Measurements from ENCODE around the gene ZFHX3. TPM values are rescaled to one million over a fixed set of nuclear protein-coding genes. Genes with fewer than 3 reads are reported as not detected.

The ZFHX3 gene
- total and polyA plus RNA-seq, 9 donors: 5.2 to 12.0 (median 7.5) TPM

DNA sequence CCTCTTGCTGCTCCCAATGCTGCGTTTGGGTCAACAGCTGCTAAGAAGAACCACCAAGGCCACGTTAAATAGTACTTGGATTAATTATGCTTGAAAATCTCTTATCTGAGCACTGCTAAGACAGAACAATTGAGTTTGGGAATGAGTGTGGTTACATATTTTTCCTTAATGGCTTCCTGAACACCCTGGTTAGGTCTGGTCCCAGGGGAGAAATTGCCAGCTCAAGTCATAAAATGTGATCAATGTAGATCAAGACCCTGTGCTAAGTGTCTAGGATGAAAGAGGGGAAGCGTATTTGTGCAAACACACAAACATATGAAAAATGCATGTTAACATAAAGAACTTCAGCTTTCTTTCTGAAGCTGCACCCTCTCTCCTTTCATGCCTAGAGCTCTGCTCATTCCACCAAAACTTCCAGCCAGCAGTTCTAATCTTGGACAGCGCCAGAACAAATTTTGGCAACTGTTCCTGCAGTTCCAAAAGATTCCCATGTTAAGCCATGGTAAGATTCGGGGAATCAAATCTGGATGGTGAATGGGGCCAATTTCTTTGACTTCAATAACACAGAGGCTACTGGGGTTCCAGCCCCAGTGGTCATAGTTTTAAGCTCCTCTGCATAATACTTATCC lies 72.0 kb downstream of the ZFHX3 start:
- Histone ChIP-seq H3K4me1 (ENCODE audit: control insufficient read depth, insufficient read depth, low read length) (peaks cover 7% of the 10 kb centered on the region), H3K36me3 (ENCODE audit: control insufficient read depth, insufficient read depth, low read length) (no peaks in the 10 kb centered on the region), H3K27ac (ENCODE audit: low read length) (no peak overlapping the region), H3K9me3 (replicated peaks; ENCODE audit: control insufficient read depth, low read depth, low read length) (no peaks in the 10 kb centered on the region), H3K4me3 (ENCODE audit: low read length) (no peak overlapping the region), H3K27me3 (ENCODE audit: control insufficient read depth, insufficient read depth, low read length) (no peaks in the 10 kb centered on the region)
- no peak for DNase-seq
- WGBS (ENCODE audit: insufficient coverage): 86% methylated on average over 2 of the region's 5 CpGs

DNA sequence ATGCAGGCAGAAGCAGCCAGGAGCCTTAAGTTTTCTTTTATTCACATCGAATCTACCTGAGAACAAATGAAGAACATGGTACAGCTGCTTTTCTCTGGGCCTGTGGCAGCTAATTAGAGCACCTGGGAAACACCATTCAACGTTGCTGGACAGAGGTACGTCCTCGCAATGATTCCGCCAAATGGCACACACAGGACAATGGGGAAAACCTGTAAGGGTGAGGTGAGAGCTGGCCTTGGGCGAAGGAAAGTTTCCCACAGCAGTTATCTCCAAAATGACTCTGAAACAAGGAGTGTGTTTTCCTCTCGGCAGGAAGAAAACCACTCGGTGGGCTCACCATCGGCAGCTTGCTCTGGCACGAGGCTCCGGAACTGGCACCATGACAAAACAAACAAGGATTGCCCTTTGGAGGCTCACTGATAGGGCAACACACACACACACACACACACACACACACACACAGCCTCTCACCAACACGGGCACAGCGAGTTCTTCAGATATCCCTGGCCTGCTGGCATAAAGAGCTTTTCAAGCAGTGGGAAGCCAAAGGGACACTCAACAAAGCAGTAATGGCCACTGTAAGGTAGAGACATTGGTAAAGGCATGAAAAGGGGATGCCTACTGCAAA lies 73.7 kb downstream of the ZFHX3 start:
- Histone ChIP-seq H3K36me3 (ENCODE audit: control insufficient read depth, insufficient read depth, low read length) (no peaks in the 10 kb centered on the region), H3K4me3 (ENCODE audit: low read length) (no peak overlapping the region), H3K27ac (ENCODE audit: low read length) (no peak overlapping the region), H3K27me3 (ENCODE audit: control insufficient read depth, insufficient read depth, low read length) (no peaks in the 10 kb centered on the region), H3K9me3 (replicated peaks; ENCODE audit: control insufficient read depth, low read depth, low read length) (no peaks in the 10 kb centered on the region), H3K4me1 (ENCODE audit: control insufficient read depth, insufficient read depth, low read length) (peaks cover 10% of the 10 kb centered on the region)
- 89% methylated on average over 5 of the region's 13 CpGs for WGBS (ENCODE audit: insufficient coverage)
- no peak for DNase-seq

DNA sequence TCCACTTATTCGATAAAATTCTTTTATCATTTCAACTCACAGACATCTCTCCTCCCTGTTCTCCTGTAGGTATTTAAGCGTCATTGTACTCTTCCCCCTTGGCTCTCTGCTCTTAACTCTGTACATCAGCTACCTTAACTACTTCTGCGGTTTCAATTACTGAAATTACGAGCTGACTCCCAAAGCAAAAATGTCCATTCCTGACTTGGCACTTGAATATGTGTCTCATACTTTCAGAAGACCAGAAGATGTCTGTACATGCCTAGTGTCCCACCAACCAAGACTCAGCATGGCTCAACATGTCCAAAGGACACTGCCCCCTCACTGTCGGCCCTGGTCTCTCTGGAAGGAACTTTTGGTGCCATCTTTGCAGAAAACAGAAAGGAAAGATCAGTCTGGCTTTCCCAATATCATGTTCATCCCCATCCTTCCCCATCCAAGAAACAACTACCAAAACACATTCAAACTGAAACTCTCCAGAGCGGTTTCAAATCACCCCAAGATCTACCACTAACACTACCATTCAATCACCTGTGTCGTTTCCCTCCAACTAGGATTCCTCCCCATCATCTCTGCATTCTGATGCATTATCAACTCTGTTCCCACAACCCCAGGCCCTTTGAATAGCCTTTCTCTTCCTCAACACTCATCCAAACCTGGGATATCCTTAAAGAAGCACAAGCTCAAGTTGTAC lies 74.9 kb downstream of the ZFHX3 start:
- no peak overlapping the region for H3K4me3 ChIP-seq (ENCODE audit: low read length)
- H3K9me3 ChIP-seq (replicated peaks; ENCODE audit: control insufficient read depth, low read depth, low read length): no peaks in the 10 kb centered on the region
- H3K27me3 ChIP-seq (ENCODE audit: control insufficient read depth, insufficient read depth, low read length): no peaks in the 10 kb centered on the region
- no peak for DNase-seq
- peaks cover 5% of the 10 kb centered on the region for H3K4me1 ChIP-seq (ENCODE audit: control insufficient read depth, insufficient read depth, low read length)
- 90% methylated on average over 7 of the region's 7 CpGs for WGBS (ENCODE audit: insufficient coverage)
- no peak overlapping the region for H3K27ac ChIP-seq (ENCODE audit: low read length)
- no peaks in the 10 kb centered on the region for H3K36me3 ChIP-seq (ENCODE audit: control insufficient read depth, insufficient read depth, low read length)

DNA sequence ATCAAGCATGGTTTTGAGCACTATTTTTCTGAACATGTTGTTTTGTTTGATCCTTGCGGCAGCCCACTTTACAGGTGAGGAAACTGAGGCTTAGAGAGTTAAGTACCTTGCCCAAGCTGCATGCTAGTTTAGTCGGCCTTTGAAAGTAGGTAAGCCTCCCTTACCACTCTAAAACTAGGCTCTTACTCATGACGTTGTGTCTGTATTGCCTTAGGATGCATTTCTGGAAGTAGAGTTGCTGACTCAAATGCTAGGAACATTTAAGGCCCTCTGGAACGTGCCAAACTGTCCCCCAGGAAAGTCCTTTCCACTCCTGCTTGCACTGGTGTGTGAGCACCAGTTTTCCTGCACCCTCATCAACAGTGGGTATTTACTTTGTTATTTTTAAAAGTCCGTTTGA lies 76.6 kb downstream of the ZFHX3 start:
- Histone ChIP-seq H3K27ac (ENCODE audit: low read length) (no peak overlapping the region), H3K27me3 (ENCODE audit: control insufficient read depth, insufficient read depth, low read length) (no peaks in the 10 kb centered on the region), H3K4me3 (ENCODE audit: low read length) (no peak overlapping the region), H3K36me3 (ENCODE audit: control insufficient read depth, insufficient read depth, low read length) (peaks cover 2% of the 10 kb centered on the region), H3K4me1 (ENCODE audit: control insufficient read depth, insufficient read depth, low read length) (peaks cover 5% of the 10 kb centered on the region), H3K9me3 (replicated peaks; ENCODE audit: control insufficient read depth, low read depth, low read length) (no peaks in the 10 kb centered on the region)
- WGBS (ENCODE audit: insufficient coverage): 83% methylated on average over 1 of the region's 5 CpGs
- DNase-seq: no peak

DNA sequence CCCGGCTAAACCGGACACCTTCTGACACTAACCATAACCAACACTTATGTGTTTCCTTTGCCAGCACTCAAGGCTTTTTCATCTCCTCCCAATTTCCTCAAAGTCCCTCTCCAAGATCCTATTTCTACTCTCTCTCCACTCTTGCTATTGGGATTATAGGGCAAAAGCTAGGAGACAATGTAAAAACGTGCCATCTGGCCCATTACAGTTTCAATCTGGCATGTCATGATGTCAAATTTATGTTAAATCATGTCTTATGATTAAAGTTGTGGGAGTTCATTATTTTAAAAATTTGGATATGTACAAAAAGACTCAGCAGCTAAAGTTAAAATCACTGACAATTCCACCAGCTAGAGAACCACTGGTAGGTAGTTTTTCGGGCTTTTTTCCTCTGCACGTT lies 77.3 kb downstream of the ZFHX3 start:
- peaks cover 2% of the 10 kb centered on the region for H3K36me3 ChIP-seq (ENCODE audit: control insufficient read depth, insufficient read depth, low read length)
- 100% methylated on average over 2 of the region's 5 CpGs for WGBS (ENCODE audit: insufficient coverage)
- no peak overlapping the region for H3K27ac ChIP-seq (ENCODE audit: low read length)
- no peaks in the 10 kb centered on the region for H3K9me3 ChIP-seq (replicated peaks; ENCODE audit: control insufficient read depth, low read depth, low read length)
- DNase-seq: no peak
- H3K4me3 ChIP-seq (ENCODE audit: low read length): no peak overlapping the region
- peaks cover 5% of the 10 kb centered on the region for H3K4me1 ChIP-seq (ENCODE audit: control insufficient read depth, insufficient read depth, low read length)
- no peaks in the 10 kb centered on the region for H3K27me3 ChIP-seq (ENCODE audit: control insufficient read depth, insufficient read depth, low read length)

DNA sequence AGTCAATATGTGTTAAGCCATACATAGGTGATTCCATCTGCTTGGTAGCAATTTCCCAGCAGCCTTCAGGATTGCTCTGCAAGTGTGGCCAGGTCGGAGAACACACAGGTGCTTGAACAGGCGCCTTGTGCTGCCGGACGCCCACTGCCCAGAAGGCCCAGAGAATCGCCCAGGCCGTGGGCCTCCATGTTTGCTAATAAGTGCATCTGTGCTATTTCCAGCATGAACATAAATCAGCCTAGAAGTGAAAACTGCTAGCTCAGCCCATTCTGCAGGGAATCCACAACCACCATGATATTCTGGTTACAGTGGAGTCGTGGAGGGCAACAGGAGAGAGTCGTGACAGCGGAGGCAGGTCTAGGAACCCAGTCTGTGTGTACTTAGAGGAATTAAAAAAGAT lies 78.1 kb downstream of the ZFHX3 start:
- Histone ChIP-seq H3K4me3 (ENCODE audit: low read length) (no peak overlapping the region), H3K36me3 (ENCODE audit: control insufficient read depth, insufficient read depth, low read length) (peaks cover 2% of the 10 kb centered on the region), H3K27ac (ENCODE audit: low read length) (no peak overlapping the region), H3K9me3 (replicated peaks; ENCODE audit: control insufficient read depth, low read depth, low read length) (no peaks in the 10 kb centered on the region), H3K4me1 (ENCODE audit: control insufficient read depth, insufficient read depth, low read length) (peaks cover 5% of the 10 kb centered on the region), H3K27me3 (ENCODE audit: control insufficient read depth, insufficient read depth, low read length) (no peaks in the 10 kb centered on the region)
- WGBS (ENCODE audit: insufficient coverage): 68% methylated on average over 6 of the region's 9 CpGs
- no peak for DNase-seq

DNA sequence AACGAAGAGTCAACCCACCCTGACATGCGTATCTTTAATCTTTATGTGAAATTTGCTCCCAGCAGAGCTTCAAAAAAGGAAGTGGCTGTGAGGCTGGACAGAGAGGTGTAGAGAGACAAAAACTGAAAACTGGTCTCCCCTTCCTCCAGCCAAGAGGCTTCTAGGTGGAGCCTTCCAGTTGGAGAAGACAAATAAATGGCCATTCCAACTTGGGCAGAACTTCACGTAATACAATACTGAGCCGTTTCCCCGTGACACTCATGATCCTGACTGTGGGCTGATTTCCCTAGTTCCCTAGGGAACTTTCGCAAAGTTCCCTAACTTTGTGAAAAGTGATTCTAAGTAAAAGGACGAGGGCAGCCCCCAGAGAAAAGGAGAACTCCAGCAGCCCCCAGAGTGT lies 78.8 kb downstream of the ZFHX3 start:
- Histone ChIP-seq H3K36me3 (ENCODE audit: control insufficient read depth, insufficient read depth, low read length) (peaks cover 2% of the 10 kb centered on the region), H3K27me3 (ENCODE audit: control insufficient read depth, insufficient read depth, low read length) (no peaks in the 10 kb centered on the region), H3K4me3 (ENCODE audit: low read length) (no peak overlapping the region), H3K4me1 (ENCODE audit: control insufficient read depth, insufficient read depth, low read length) (peaks cover 5% of the 10 kb centered on the region), H3K9me3 (replicated peaks; ENCODE audit: control insufficient read depth, low read depth, low read length) (no peaks in the 10 kb centered on the region), H3K27ac (ENCODE audit: low read length) (no peak overlapping the region)
- WGBS (ENCODE audit: insufficient coverage): 29% methylated on average over 4 of the region's 7 CpGs
- no peak for DNase-seq

DNA sequence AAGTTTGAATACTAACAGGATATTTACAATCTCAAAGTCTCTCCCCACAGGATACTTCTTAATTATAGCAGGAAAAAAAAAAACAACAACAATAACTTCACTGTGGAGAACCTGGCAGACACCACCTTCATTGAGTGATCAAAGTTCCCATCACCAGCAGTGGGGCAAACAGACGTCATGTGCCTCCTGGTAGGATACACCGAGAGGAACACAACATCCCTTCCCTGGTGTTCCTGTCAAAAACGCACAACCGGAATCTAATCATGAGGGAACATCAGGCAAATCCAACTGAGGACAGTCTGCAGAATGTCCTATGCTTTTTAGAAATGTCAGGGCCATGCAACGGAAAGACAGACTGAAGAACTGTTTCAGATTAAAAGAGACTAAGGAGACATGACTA lies 80.0 kb downstream of the ZFHX3 start:
- Histone ChIP-seq H3K4me1 (ENCODE audit: control insufficient read depth, insufficient read depth, low read length) (peaks cover 5% of the 10 kb centered on the region), H3K9me3 (replicated peaks; ENCODE audit: control insufficient read depth, low read depth, low read length) (no peaks in the 10 kb centered on the region), H3K36me3 (ENCODE audit: control insufficient read depth, insufficient read depth, low read length) (peaks cover 2% of the 10 kb centered on the region), H3K27me3 (ENCODE audit: control insufficient read depth, insufficient read depth, low read length) (no peaks in the 10 kb centered on the region), H3K27ac (ENCODE audit: low read length) (no peak overlapping the region), H3K4me3 (ENCODE audit: low read length) (no peak overlapping the region)
- 92% methylated on average over 4 of the region's 5 CpGs for WGBS (ENCODE audit: insufficient coverage)
- DNase-seq: no peak

DNA sequence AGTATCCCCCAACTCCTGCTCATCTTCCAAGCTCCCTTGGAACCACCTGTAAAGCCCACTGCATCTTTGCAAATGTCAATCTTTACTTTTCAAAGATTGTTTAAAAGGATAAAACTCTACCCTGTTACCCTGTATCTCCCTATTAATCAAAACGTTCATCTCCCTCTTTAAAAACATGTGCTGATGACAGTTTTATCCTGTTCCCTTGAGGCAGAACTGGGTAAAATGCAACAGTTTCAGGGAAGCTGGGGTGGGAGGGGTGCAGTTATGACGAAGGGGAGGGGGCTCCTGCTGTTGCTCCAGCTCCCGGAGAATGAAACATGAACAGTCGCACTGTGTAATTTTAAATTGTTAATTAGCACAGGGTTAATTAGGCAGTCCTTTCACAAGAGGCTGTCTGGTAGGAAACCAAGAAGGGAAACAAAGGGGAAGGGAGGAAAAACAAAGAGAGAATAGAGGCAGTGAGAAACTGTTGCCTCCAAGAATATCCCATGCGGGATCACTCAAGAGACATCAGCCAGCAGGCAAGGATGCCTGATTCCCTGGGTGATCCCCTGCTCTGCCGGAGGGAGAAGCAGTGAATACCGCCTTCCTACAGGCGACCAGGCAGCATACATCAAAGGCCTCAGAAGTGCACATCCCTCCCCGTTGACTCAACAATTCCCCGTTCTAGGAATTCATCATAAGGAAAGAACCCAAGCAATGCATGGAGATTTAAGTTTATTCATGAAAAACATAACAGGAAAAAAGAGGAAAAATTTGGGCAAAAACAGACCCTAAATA lies 84.2 kb downstream of the ZFHX3 start:
- H3K4me1 ChIP-seq (ENCODE audit: control insufficient read depth, insufficient read depth, low read length): peaks cover 16% of the 10 kb centered on the region
- no peak overlapping the region for H3K4me3 ChIP-seq (ENCODE audit: low read length)
- no peaks in the 10 kb centered on the region for H3K27me3 ChIP-seq (ENCODE audit: control insufficient read depth, insufficient read depth, low read length)
- H3K27ac ChIP-seq (ENCODE audit: low read length): no peak overlapping the region
- peaks cover 11% of the 10 kb centered on the region for H3K36me3 ChIP-seq (ENCODE audit: control insufficient read depth, insufficient read depth, low read length)
- DNase-seq: peak; percentile 38
- no peaks in the 10 kb centered on the region for H3K9me3 ChIP-seq (replicated peaks; ENCODE audit: control insufficient read depth, low read depth, low read length)
- 65% methylated on average over 5 of the region's 10 CpGs for WGBS (ENCODE audit: insufficient coverage)

DNA sequence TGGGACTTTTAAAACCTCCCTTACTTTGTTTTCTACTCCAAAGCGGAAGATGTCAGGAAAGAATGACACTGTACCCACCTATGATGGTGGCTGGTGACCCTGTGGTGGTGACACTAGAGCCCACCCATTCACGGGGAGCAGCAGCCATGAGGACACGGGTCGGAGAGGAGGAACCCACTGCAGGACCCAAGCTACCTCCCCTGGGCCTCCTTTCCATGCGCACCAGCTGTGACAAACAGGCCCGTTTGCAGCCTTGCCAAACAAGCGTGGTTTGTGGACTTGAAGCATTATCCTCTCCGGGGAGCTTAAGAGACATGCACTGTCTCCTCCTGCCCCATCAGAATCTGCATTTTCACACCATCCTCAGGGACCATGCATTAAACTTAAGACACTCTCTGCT lies 85.6 kb downstream of the ZFHX3 start:
- Histone ChIP-seq H3K4me3 (ENCODE audit: low read length) (no peak overlapping the region), H3K9me3 (replicated peaks; ENCODE audit: control insufficient read depth, low read depth, low read length) (no peaks in the 10 kb centered on the region), H3K36me3 (ENCODE audit: control insufficient read depth, insufficient read depth, low read length) (peaks cover 22% of the 10 kb centered on the region), H3K27ac (ENCODE audit: low read length) (no peak overlapping the region), H3K4me1 (ENCODE audit: control insufficient read depth, insufficient read depth, low read length) (peaks cover 16% of the 10 kb centered on the region), H3K27me3 (ENCODE audit: control insufficient read depth, insufficient read depth, low read length) (no peaks in the 10 kb centered on the region)
- WGBS (ENCODE audit: insufficient coverage): 80% methylated on average over 7 of the region's 8 CpGs
- DNase-seq: no peak

Measured in muscle of leg (tissue), 11 donors.